HG02970 (cell line): ENCODE measurements around the gene TEKT2.

Experiments
- ATAC-seq: cut with Tn5 transposase; IDR thresholded peaks from one replicate; pipeline ENCODE4 v1.9.1; 2021; ENCODE audit warnings: mild to moderate bottlenecking, moderate library complexity, moderate number of reproducible peaks; ENCODE audit not compliant: unreplicated experiment, low FRiP score

Gene TEKT2

DNA sequence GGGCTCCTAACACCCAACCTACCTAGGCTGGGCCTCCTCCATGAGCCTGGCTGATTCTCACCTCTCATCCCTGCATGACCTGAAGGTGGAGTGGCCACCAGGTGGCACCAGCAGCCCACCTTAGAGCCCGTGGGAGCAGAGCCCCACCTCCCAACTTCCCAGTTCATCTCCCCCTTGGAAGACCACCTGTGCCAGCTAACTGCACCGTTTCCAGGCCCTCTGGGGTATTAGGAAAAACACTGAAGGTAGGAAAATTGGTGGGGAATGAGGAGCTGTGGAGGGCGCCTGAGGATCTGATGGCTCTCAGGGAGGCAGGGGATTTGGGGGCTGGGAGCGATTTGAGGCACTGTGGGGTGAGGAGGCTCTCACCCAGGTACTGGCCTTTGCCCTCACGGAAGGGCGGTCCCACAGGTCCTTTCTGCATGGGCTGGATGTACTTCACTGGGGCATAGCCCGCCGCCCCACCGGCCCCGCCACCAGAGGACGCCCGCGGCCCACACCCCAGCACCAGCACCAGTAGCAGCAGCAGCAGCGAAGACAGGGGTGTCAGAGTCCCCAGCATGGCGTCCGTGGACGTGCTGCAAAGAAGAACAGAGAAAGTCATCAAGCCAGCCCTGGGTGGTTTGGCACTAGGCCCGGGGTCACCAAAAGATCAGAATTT is 15.9 kb downstream of the TEKT2 start:
- ATAC-seq, result no peak

DNA sequence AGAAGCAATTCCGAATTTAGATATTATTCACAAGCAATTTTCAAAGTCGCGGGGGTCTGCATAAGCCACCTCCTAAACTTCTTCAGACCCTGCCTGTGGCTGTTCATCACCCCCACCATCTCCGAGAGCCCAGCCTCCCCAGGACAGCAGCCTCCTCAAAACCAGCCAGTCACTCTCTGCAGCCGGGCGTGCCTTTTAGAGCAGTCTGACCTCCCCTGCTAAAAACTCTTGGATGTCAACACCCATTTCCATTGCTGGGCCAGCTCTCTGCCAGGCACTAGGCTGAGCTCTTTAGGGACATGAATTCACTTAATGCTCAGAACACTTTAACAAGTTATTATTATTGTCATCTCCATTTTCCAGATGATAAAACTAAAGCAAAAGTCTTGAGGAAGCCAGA is 16.5 kb downstream of the TEKT2 start:
- ATAC-seq, result no peak

DNA sequence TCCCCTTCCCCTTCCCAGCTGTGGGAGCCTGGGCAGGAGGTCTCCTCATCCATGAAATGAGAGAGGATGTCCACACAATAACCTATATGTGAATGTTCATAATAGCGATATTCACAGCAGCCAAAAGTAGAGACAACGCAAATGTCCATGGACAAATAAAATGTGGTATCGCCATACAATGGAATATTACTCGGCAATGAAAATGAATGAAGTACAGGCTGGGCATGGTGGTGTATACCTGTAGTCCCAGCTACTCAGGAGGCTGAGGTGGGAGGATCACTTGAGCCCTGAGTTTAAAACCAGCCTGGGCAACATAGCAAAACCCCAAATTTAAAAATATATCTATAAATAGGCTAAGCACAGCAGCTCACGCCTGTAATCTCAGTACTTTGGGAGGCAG is 17.7 kb downstream of the TEKT2 start:
- ATAC-seq, result no peak

DNA sequence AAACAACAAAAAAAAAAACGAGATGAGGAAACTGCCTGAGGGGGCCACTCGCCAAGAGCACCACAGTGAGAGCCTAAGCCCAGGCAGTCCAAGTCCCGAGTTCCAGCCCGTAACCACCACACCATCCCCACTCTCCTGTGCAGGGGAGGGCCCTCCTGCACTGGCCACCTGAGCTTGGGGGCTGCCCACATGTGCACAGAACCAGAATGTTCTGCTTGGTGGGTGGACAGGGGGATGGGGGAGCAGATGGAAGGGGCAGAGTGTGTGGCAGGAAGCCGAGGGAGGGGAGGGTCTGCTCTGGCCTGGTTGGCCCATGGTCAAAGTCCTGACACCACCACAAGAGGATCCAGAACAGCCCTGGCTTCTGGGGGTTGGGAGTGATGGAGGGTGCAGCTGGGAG is 22.4 kb downstream of the TEKT2 start:
- ATAC-seq, result no peak

DNA sequence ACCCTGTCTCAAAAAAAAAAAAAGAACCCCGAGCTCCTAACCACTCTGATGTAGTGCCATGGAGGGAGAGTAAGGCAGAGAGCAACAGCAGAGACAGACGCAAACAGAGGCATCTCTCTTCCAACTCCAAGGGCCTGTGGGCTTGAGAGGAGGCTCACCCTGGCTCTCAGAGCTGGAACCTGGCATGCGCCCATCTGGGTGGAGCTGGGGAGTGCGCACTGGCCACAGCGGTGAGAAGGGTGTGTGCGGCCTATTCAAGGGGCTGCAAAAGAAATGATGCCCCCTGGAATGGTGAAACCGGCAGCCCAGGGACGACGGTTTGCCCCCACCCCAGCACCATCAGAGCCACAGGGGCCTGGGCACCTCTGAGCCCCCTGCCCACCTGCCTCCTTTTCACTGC is 23.5 kb downstream of the TEKT2 start:
- no peak for ATAC-seq

DNA sequence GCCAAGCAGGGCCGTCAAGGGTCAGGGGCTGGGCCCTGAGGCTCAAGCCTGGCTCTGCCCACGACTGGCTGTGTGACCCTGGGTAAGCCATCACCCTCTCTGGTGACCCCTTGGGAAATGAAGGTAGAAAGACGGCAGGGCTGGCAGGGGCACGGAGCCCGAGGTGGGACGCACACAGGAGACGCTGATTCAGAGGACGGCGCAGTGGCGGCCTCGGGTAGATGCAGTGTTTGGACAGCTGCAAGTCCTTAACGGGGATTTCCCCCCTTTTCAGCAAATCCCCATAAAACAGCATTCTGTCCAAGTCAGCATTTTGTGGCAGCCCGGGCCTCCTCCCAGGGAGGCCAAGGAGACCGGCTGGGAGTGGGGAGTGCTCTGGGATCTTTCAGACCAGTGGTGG is 24.4 kb downstream of the TEKT2 start:
- ATAC-seq, result no peak

DNA sequence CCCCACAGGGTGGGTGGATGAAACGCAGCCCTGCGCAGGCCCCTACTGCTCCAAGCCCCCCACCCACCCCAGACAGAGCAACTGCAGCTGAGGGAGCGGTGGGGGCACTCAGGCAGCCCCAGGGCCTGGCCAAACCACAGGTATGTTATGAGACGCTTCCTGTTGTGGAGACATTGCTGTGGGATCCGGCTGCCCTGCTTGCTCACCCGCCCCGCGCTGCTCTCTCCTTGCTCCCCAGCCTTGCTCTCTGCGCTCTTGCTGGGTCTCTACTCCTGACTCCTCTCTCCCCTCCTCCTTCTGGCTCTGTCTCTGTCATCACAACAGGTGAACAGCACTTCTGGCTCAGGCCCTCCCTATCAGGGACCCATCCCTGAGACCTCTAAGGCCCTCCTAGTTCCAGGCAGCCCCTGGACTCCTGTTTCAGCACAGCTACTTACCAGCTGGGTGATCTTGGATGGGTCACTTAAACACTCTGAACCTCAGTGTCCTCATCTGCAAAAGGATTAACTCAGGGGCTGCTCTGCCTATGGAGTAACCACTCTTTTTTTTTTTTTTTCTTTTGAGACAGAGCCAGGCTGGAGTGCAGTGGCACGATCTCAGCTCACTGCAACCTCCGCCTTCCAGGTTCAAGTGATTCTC is 25.3 kb downstream of the TEKT2 start:
- no peak for ATAC-seq

DNA sequence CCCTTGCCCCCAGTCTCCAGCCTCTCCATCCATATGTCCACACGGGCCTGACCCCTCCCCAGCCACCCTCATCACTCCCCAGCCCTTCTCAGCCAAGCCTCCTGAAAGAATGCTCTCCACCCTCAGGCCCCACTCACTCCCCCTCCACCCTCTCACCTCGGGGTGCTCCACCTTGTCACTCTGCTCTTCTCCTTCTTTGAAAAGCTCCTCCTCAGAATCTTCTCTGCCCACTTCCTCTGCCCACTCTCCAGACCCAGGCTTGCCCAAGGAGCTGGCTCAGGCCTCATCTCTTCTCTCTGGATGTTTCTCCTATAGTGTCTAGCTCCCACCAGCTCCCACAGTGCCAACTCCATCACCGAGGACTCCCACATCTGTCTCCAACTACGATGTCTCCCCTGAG is 27.3 kb downstream of the TEKT2 start:
- ATAC-seq, result no peak

DNA sequence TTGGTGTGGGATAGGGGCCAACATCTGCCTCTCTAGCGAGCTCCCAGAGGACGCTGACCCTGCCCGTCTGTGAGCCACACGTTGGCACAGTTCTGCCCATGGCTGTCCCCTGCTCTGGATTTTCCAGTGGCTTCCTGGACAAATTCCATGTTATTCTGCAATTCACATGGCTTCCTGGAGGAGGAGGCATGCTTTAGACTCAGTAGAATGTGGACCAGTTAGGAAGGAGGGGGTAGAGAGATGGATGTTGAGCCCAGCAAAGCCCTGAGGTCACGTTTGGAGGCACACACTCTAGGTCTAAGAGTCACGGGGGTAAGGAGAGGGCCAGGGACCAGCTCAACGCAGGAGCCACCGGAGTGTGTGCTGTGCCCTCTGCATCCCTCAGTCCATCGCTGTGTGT is 28.9 kb downstream of the TEKT2 start:
- ATAC-seq, result no peak

DNA sequence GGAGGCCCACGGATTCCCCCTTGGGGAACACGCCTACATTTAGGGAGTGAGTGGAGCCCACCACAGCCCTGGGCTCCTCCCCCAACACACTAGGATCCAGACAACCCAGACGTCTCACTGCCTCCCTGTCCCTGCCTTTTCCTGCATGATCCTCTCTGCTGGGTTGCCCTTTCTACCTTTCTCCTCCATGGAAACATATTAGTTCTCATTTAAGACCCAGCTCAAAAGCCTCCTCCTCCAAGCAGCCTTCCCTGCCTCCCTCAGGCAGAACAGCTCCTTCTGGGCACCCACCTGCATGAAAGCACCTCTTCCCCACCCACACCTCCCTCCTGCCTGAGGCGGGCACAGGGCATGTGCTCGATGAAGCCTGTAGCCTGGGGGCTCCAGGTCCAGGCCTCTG is 30.5 kb downstream of the TEKT2 start:
- no peak for ATAC-seq

DNA sequence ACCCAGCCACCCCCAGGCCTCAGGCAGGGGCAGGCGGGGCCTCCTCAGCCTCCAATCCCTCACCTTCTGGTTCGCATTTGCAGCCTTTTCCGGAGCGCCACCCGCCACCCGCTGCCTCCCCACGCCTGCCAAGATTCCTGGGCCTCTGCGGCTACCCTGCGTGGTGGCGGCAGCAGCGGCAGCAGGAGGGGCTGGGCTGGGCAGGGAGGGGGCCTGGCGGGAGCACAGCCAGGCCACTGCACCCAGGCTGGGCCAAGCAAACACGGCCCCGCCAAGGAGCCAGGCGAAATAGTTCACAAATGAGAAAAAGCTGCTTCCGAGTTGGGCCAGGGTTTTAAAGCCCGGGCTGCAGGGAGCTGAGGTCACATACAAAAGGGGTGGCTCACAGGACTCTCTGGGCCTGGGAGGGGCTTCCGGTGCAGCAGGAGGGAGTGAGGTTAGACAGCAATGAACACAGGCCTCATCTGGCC is 31.3 kb downstream of the TEKT2 start:
- no peak for ATAC-seq

DNA sequence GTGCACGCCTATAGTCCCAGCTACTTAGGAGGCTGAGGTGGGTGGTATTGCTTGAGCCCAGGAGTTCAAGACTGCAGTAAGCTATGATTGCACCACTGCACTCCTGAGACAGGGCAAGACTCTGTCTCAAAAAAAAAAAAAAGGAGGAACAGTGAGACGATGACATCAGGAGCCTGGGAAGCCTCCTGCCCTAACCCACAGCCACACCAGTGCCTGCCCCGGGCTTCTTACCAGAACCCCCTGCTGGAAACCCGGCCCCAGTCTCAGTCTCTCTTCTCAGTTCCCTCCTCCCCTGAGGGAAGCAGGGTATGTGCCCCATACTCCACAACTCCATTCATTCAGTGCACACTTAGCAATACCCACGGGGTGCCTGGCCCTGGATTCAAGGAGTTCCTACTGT is 32.0 kb downstream of the TEKT2 start:
- no peak for ATAC-seq

DNA sequence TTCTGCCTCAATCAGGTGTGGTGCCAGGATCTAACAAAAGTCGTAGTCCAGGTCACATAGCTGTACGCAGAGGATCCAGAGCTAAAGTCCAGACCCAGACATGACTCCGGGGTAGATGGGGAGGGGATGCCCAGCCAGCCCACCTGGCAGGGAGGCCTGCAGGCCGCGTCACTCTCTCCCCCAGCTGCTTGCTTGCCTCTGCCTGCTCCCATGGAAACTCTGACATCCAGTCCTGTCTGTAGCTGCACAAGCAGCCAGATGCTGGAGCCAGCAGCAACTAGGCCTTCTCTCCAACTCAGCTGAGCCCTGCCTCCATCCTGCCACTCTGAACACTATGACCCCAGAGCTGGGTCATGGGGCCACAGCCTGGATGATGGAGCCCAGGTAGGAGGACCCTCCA is 33.0 kb downstream of the TEKT2 start:
- ATAC-seq, result no peak

DNA sequence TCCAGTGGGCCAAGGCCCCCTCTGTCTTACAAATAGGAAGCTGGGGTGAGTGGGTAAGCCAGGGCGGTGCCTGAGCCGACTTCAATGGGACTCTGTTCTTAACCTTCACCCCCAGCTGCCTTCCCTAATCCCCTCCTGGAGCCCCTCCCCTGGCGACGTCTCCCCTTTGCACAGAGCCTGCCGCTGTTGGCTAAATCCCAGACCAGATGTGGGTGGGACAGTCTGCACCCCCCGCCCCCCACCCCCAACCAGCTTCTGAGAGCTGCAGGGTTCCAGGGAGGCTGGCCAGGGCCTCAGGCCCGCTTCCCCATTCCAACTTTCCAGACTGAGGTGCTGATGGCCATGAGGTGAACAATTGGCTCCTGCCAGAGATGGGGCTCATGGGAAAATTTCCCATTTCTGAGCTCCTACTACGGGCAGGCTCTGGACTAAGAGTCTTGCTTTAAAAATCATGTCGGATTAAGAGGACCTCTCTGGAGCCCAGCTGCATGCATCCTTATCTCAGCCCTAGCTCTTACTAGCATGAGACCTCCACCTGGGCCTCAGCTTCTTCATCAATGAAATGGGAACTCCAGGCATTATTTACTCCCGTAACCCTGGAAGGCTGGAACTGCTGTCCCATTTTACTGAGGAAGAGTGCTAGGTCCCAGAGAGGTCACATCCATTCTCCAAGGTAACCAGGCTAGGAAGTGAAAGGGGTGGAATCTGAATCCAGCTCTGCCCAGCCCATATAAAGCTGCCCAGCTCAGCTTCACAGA is 34.7 kb downstream of the TEKT2 start:
- ATAC-seq, result no peak

DNA sequence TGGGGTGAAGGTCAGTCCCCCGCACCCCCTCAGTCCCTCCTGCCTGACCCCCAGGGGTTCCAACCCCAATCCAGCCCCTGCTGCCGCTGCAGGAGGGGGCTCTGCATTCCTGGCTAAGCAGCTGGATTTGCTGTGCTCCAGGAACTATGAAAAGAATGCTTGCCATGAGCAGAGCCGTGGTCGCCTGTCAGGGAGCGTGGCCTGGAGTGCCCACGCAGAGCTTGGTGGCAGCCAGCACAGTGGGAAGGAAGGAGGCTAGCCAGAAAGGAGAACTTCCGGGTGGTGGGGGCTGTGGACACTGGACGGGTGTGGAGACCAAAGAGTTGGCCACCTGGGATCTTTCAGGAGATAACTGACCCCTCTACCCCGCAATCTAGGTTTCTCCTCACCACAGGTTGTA is 35.6 kb downstream of the TEKT2 start:
- ATAC-seq, result no peak

DNA sequence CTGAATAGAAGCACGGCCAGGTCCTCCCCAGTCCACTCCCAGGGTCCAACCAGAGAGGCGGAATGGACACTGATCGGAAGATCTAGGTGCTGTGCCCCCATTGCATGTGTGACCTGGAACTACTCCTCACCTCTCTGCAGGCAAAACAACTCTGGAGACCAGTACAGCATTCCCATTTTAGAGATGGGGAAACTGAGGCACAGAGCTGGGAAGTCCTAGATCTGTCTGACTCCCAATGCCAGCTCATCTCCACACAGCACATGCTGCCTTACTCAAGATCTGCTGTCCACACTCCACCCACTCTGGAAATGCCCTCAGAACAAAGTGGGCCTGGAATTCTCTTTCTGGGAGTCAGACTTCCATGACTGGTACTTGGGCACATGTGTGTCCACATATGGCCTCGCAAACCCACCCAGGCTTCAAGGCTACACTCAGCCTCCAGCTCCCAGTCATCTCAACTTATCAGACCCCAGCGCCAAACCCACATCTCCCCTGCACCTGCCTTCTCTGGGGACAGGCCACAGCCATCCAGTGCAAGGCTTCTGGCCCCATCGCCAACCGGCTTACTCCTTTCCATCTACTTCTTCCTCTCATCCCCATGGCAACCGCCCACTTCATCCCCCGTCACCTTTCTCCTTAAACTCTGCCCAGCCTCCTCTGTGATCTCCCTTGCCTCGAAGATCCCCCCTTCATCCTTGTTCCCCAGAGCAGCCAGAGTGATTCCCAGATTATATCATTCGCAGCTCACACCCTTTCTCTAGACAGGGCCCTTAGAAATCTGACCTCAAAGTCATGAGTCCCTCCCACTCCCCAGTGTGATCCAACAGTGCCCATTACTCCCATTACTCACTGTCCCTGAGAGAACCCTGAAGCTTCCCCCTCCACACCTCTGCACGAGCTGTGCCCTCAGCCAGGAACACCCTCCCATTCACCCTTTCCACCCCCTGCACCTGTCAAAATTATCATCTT is 38.5 kb downstream of the TEKT2 start:
- ATAC-seq, result no peak

DNA sequence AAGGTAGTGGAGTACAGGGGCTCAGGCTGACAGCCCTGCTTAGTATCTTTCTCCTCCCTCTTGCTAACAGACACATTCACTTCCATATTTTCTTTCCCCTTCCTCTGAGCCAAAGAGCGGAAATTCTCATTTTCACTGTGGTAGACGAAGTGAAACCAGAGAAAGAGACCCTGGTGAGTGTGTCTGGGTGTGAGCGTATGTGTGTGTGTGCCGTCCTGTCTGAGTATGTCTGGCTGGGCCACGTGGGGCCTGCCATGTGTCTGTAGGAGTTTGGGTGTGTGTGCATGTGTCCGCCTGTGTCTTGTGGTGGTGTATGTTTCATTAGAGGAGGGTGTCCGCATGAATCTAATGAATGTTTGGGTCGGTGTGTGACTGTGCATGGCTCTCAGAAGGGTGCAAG is 39.5 kb downstream of the TEKT2 start:
- ATAC-seq, result no peak

DNA sequence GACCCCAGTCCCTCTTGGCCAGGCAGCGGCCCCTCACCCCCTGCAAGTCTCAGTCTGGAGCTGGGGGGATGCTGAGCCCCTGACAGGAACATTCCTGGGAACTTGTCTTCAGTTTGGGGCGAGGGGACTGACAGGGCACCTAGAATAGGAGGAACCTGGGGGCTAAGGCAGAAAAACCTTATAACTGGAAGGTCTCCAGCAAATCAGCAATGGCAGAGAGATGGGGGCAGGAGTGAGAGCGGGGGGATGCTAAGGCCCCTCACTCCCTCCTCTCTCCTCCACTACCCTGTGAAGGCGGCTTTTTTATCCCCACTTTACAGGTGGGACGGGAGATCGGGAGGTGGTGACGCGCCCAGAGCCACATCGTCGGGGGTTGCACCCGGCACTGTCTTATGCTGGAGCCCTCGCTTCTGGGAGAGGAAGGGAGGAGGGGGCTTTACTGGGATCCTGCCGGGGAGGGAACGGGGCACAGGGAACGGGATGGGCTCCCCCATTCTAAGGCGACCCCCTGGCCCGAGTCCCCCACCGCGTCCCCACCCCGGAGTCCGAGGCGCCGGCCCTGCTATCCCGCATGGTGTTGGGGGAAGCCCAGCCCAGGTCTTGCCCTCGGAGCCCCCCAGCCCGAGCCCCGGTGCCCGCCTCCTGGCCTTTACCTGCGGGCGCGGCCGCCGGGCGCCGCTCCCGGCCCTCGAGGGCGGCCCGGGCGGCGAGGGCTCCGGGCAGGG is 40.7 kb downstream of the TEKT2 start:
- ATAC-seq, result no peak

DNA sequence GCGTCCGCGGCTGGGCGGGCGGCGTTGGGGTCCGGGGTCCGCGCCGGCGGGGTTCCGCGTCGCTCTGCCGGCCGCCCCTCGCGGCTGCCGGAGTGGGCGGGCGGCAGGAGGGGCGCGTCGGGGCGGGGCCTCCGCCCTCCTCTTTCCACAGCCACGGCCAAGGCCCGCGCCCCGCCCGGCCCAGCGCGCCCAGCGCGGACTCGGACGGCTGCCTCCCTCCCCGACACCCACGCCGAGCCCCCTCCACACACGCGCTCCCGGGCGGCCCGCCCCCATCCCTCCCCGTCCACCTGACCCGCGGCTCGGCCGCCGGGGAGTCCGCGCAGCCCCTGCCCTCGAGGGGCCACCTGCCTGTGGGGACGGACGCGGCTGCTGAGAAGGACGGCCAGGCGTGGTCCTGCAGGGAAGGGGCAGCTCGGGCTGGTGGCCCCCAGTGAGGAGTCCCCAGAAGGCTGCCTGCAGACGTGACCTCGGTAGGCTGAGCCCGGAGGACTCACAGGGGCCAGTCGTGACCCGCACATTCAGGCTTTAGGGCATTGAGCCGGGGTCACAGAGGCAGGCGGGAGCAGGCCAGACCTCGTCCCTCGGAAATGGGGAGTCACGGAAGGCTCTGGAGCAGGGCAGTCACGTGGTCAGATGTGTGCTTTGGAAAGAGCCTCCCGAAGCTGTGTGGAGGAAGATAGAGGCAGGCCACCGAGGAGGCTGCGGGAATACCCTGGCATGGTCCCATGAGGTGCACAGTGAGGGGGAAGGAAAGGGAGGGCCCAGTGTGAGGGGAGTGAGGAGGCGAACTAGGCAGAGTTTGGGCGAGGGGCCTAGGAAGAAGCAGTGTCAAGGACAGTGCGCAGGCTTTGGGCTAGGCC is 41.5 kb downstream of the TEKT2 start, which contains the start of gene COL8A2:
Gene COL8A2, minus strand, starts transcription at position 94 of the 863 bp plus-strand sequence. CDS start 24,980 bp downstream, outside the sequence.
- no peak for ATAC-seq
